HG03378 (cell line): ENCODE results near the gene LZIC.

ENCODE experiments used
- ATAC-seq: cut with Tn5 transposase; IDR thresholded peaks from one replicate; pipeline ENCODE4 v1.9.1; 2021; ENCODE audit warnings: mild to moderate bottlenecking, moderate library complexity; ENCODE audit not compliant: unreplicated experiment

LZIC gene

DNA sequence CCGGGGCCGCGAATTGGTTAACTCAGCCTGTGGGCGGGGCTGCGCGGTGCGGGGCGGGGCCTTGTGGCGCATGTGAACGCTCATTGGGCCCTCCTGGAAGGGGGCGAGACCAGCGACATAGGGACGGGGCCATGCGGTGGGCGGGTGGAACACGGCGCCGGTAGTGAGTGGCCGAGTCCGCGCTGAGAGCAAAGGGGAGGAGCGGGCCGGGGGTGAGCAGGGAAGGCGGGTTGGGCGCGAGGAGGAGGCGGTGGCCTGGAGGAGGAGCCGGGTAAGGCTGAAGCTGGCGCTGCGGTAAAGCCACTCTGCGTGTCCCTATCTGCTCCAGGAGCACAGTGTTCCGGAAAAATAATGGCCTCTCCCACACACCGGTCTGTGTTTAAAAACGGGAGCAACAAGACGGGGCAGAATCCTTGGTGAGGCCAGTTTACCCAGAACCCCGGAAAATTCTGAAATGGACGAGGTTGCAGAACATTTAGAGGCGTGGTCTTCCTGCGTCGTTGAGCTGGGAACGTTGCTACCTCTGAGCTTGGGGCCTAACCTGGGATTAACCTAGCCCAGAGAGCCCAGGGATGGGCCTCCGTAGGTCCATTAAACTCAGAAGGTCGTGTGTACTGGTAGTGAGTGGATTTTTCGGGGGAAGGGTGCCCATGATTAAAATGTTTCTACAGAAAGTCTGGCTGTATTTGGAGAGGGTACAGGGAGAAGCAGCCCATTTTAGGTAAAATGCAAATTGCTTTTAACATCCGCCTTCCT, 32.6 kb downstream of the LZIC start:
- ATAC-seq = peak; percentile 83

DNA sequence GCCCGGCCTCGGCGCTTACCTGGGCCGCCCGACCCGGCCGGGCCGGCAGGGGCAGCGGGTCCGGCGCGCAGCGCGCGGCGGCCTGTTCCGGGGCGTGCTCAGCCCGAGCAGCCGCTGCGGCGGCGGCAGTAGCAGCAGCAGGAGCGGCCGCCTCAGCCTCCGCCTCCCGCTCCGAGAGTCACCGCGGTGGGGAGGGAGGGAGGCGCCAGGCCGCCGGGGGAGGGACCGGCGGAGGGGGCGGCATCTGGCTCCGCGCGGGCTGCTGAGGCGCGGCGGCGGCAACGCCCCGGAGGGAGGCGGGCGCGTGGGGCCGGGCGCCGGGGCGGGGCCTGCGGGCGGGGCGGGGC, 33.1 kb downstream of the LZIC start, which contains the start of gene CTNNBIP1:
Gene CTNNBIP1 (minus strand): TSS at position 194 of the 347 bp plus-strand sequence. CDS start 38,205 bp downstream, outside the sequence.
- no peak for ATAC-seq

DNA sequence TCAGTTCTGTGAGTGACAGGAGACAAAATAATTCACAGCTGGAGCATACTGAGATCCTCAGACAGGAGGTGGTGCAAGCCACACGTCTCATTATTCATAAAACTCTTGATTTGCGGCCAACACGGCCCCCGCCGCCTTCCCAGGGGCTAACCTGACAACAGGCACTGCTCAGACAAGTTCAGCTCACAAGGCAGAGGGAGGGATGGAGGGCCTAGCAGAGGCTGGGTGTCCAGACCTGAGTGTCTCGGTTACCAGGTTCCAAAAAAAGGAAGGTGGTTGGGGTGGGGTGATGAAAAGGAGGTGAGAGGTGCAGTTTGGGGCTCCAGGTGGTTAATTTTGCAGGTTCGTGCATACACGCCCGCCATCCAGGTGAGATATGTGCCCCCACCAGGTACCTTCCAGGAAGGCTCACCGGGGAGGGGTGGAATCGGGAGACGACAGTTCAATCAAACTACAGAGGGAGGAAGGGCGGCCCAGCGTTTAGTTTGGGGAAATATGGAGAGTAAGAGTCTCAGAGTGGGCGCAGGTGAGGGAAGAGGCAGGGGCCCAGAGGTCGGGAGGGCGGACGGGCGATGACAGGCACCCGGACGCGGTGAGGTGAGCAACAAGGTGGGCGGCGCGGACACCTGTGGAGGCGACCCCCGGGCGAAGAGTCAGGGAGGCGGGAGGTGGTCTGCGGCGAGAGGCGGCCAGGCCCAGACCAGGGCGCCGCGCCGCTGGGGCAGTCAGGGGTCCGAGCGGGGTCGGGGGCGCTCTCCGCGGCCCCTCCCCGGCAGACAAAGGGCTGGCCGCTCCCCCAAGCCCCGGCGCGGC, 33.8 kb downstream of the LZIC start:
- ATAC-seq = no peak

DNA sequence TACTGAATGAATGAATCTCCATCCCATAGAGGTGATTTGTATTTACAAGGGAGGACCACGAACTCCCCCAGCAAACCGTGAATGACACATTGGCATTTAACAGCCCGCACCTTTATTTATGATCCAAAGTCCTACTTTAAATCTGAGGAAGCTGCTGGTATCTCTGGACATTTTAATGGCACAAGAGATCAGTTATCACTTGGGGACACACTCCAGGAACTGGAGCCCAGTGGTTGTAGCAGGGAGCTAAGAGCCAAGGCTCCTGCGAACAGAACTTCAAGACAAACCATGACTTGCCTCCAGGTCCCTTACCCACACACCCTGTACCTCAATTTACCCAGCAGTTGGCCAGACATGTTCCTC, 34.3 kb downstream of the LZIC start:
- no peak for ATAC-seq

DNA sequence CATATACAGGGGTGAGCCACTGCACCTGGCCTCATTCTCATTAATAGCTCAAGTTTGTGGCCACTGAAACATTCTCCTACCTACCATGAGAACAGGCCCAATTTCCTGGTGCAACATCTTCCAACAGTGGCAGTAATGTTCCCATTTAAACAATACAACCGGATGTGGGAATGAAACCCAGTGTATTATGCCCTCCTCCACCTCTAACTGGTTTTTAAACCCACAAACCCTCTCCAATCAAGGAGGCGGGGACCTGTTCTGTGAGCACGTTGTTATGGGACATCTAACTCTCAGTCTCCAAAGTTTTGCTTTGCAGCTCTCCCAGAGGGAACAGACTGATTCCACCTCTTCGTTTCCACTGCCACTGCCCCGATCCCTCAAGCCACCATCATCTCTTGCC, 35.8 kb downstream of the LZIC start:
- ATAC-seq = no peak

DNA sequence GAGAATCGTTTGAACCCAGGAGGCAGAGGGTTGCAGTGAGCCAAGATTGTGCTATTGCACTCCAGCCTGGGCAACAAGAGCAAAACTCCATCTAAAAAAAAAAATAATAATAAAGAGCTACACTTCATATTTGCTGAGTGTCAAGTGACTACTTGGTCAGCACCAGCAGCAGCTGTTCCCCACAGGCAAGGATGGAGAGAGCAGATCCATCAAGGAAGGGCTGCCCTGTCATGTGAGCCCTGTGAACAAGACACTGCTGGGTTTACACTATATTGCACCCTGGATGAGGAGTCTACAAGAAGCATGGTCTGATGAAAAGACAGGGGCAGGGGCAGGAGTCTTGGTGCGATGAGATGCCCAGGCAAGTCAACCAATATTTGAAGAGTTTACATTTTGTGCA, 36.7 kb downstream of the LZIC start:
- ATAC-seq = no peak

DNA sequence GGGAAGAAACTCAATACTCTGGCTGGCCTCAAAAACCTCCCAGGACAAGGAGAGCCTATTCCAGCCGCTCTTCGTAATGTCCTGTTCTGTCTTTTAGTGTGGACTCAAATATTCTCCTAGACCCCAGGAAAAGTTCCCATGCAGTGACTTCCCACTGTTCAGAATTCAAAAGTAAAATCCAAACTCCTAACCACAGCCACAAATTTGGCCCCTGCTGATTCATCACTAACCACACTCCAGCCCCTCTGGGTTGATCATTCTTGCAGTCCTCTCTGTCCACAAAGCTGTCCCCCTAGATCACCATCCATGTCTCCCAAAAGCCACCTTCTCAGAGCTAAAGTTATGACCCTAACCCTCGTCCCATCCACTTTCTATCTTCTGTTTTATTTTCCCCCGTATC, 38.2 kb downstream of the LZIC start:
- no peak for ATAC-seq

DNA sequence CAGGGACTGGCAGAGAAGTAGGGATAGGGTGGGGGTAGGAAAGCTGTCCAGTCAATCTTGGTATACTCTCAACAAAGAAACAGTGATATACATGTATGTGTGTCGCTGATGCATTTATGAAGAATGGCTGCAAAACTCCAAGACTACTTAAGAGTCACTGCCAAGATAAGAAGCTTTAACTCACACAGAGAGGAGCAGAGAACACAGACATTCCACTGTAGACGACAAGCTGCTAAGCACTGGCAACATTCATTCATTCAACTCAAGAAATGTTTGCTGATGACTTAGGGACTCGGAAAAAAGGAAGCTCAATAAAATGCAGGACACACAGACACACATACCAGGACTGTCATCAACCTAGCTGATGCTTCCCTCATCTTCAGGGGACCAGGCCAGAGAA, 38.6 kb downstream of the LZIC start:
- no peak for ATAC-seq

DNA sequence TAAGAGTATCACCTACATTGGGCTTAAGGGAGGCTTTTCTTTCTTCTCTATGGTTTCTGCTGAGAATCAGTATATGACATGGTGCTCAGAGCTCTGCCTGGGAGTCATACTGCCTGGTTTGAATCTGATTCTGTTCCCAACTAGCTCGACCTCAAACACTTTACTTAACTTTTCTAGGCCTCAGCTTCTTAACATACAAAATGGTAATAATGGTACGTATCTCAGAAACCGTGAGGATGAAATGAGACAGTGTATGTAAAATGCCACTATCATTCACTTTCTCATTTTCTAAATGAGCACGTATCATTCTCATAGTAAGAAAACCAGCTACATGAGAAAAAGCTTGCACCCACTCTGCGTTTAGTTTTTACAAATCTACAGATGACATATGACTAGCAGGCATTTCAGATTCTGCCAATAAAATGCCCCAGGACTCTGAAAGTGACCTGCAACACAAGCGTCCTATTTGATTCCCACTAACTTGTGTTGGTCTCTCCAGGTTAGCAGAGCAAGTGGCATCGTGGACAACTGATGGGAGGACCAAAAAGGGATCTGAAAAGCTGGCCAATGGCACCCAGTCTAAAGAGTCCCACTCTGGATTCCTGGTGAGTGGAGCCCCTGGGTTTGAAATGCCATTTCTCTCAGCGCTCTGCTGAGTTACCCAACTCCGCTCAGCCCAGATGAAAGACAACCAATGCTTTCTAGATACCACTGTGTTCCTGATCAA, 39.2 kb downstream of the LZIC start:
- no peak for ATAC-seq

DNA sequence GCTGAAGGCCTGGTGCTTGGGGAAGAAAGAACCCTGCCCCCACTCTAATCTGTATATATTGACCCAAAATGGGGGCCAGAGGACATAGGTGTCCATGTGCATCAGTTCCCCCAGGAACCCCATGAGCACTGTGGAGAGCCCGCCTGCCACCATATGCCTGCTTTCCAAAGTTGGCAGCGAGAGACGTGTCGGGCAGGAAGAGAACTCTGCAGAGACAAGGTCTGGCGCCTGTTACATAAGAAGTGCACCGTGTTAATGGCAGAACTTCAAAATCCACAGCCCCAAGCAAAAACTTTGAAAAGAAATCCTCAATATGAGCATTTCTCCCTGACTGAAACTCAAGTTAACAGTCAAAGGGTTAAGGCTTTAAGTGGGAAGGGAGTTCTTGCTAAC, 41.1 kb downstream of the LZIC start:
- no peak for ATAC-seq

DNA sequence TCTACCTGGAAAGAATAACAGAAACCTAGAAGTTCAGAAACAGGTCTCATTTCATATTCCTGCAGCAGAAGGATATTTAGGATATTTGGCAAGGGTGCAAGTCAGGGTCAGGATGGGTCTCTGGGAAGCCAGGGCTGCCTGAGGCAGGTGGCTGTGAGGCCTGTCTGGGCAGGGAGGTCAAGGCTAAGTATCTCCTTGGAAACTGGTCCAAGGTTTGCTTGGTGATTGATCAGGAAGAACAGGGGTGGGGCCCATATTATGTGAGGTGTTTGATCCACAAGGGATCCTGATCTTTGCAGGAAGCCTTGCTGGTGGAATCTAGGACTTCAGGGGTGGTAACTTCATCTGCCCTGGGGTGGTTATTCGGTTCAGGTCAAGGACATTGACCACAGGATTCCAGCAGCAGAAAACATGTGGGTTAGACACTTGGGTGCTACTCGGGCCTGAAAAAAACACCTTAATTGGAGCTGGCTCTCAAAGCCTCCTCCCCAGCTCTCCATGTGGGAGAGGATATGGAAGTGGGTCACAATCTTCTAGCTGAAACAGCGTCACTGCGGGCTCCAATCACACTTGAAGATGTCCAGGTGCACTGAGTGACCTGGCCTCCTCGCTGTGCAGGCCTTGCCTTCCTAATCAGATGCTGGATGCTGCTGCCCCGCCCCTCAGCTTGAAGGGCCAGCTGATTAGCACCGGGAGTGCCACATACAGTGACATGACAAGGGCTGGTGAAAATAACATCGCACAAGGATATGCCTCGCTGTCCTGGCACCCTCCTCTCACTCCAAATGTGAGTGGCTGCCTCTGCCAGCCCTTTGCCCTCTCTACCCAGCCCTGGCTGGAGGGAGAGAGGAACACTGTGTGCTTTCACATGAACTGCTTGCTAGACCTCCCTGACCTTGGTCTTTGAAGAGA, 41.8 kb downstream of the LZIC start:
- ATAC-seq = no peak

DNA sequence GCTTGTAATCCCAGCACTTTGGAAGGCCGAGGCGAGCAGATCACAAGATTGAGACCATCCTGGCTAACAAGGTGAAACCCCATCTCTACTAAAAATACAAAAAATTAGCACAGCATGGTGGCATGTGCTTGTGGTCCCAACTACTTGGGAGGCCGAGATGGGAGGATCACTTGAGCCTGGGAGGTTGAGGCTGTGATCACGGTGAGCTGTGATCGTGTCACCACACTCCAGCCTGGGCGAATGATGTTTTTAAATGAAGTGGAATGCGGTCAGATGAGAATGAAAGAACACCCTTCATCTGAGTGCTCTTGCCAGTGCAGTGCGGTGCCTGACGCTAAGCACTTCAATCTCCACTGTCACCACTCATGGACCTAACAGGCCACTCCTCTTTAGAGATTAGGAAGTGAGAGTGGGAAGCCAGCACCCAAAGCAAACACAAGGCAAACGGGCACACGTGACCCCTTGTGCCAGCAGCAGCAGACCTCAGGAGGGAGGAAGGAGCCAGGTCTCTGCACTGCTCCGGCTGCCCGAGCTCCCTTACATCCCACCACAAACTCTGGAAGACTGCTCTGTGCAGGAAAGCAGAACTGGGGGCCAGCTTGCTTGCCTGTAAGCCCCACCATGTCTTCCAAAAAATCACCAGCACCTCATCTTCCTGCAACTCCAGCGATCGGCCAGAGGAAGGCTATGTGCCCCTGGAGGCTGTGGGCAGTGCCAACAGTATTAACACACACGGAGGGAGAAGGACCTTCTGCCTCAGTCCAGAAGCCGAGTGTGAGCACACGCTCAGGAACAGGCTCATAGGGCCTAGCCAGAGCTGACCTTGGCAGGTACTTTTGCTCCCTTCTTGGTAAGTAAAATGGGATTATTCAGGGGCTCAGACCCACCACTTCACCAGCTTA, 42.8 kb downstream of the LZIC start:
- ATAC-seq = no peak

DNA sequence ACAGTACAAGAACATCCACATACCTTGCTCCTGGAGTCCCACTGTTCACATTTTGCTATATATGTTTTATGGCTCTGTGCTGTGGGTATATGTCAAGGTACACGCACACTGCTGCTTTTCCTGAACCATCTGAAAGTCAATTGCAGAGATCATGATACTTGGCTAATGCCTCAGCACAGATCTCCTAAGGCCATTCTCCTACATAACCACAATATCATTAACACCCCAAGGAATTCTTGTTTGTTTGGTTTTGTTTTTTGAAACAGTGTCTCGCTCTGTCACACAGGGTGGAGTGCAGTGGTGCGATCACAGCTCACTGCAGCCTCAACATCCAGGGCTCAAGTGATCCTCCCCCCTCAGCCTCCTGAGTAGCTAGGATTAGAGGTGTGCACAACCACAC, 49.1 kb downstream of the LZIC start:
- no peak for ATAC-seq

DNA sequence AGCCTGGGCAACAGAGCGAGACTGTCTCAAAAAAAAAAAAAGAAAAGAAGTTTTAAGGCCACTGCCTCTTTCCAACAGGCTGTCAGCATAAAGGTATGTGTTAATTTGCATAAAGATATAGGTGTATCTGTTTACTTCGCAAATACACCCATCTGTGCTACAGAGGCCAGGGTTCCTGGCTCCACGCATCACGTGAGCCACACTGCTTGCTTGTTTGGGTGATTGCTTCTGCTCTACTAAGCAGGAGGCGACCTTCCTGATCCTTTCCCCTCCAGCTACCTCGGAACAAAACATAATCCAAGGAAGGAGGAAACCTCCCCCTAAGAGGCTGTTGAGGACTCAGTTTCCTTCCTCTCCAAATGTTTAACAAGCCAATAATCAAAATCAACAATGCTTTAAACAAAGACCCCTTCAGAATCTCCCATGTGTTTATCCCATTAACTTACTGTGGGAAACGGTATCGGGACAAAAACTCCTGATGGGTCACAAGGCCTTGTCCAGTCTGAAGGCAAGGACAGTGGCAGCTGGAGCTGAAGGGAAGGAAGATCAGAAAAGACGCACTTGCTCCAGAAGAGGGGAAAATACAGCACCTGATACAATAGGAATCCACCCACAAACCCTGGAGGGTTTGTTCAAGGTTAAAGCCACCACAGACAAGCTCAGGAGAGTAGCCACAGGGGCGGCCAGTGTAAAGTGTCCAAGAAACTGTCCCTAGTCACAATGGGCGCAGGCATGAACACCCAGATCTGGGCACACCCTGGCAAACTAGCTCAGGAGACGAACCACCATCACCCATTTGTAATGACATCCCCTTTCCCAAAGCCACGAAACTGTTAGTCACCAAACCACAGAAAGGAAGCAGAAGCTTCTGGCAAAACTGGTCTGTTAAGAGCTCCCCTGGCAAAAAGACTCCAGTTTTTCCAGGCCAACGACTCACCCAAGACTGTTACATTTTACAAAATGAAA, 50.3 kb downstream of the LZIC start:
- ATAC-seq = no peak

DNA sequence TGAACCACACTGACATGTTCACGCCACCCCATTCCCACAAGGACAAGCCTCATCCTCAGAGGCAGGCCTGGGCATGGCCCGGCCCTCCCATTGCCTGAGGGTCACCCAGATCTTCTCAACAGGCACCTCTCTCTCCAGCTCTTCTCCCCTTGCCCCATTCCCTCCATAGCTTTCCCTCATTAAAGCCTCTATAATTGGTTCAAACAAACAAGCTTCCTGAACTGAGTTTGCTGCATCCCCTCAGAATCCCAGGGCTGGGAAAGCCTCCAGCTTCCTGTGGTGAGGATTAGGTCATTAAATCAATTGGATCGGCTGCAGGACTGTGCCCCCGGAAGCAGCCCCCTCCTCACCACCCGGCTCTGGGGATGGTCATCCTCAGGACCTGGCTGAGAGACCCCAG, 52.0 kb downstream of the LZIC start:
- no peak for ATAC-seq

DNA sequence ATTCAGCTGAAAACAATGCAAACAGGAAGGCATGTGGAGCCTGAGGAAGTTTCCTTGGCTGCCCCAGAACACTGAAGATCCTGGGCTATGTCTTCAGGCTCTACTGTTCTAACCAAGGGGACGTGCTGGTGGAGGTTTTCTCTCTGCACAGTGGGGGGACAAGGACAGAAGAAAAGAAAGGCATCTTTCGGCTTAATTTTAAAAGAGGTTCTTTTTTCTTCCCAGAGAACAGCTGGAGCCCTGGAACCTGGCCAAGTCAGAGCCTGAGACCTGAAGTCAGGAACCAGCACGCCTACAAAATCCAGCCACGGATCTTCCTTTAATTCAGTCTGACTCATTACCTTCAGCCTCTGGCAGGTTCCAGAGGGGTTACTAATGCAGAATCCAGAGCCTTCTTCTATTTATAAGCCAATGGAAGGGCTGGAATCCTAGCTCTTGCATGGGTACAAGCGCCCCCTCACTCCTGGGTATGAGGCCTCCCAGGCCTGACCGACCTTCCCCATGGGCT, 52.9 kb downstream of the LZIC start:
- no peak for ATAC-seq

DNA sequence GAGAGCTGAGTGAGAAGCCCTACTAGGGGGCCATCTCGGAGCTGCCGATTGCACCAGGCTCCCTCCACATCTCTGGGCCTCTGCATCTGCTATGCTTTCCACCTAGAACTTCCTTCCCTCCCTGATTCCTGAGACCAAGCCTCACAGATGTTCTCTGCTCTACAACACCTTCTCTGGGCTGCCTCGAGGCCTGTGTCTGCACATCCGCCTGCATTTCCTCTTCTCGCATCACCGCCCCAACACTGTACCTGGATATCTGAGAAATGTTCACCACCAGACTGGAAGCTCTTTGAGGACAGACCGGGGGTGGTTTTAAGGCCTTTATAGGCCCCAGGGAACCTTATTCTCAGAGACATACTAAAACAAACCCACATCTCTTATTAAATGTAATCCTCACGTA, 53.8 kb downstream of the LZIC start:
- no peak for ATAC-seq

DNA sequence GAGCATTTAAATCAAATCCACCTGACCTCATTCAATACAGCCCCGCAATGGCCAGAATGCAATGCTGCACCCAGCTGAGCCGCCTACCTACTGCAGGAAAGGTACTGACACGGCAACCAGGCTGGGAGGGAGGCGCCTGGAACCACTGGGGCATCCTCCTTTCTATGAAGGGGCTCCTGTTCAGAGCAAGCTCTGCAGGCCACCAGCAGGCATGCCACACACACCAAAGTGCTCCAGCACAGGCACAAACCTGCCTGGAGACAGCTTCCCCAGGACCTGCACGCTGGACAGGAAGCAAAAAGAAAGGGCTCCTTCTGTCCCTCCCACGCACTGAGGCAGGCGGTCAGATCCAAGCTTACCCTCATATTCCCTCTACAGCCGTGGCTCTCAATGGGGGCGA, 54.3 kb downstream of the LZIC start:
- ATAC-seq = no peak
